Body of pancreas (tissue), 4 donors: ENCODE data around the gene SRP19.

ENCODE experiments used
- POLR2A ChIP-seq, 3 donors: fragments of 450-650 bp; IDR thresholded peaks; one replicate each; pipeline ENCODE4 v1.6.1; 2016; ENCODE audit warnings: antibody characterized with exemption in 3 of 3, mild to moderate bottlenecking in 2 of 3
- TF ChIP-seq, protein P1 (sequence below), 7 experiments: fragments of 450-650 bp in 4 of 7; fragments of 200-600 bp in 3 of 7; sonication (generic) in 3 of 7; IDR thresholded peaks; one replicate each; pipeline ENCODE4 v1.5.1; 2016 to 2019; ENCODE audit warnings: antibody characterized with exemption in 7 of 7

DNA sequence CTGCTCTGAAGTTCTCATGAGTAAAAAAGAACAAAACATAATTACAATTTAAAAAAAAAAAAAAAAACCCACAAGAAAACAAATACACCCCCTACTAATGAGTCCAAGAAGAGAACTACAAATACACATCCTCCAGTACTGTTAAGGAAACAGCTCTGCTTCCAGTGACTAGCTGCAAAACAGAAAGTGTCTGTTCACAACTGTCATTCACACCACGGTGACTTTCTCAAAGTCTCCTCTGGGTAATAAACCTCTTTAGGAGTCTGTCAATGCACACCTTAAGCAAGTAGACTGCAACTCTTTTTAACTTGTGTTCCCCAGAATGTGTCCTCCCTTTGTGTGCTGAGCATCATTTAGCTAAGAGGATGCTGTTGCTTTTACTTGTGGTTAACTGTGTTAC lies 54.7 kb downstream of the SRP19 start:
- TF ChIP-seq, protein P1, sequence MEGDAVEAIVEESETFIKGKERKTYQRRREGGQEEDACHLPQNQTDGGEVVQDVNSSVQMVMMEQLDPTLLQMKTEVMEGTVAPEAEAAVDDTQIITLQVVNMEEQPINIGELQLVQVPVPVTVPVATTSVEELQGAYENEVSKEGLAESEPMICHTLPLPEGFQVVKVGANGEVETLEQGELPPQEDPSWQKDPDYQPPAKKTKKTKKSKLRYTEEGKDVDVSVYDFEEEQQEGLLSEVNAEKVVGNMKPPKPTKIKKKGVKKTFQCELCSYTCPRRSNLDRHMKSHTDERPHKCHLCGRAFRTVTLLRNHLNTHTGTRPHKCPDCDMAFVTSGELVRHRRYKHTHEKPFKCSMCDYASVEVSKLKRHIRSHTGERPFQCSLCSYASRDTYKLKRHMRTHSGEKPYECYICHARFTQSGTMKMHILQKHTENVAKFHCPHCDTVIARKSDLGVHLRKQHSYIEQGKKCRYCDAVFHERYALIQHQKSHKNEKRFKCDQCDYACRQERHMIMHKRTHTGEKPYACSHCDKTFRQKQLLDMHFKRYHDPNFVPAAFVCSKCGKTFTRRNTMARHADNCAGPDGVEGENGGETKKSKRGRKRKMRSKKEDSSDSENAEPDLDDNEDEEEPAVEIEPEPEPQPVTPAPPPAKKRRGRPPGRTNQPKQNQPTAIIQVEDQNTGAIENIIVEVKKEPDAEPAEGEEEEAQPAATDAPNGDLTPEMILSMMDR (IDR thresholded peaks at IDR 0.05), result no peak
- TF ChIP-seq POLR2A (IDR thresholded peaks at IDR 0.05), result no peak
